MV-4-11 (cell line): ENCODE results near the gene DST.

Experiments
- DNase-seq: peaks from one replicate; lab custom pipeline; 2025; lab: John Stamatoyannopoulos, UW

The DST gene

GRCh38 chr6:56624046-56624727 lies 18.5 kb downstream of the DST start:
- DNase-seq, result no peak

- DNase-seq, result no peak
These were observed 22.3 kb downstream of the DST start for GRCh38 chr6:56620229-56620868.

- DNase-seq, result no peak
These were observed 24.6 kb downstream of the DST start for GRCh38 chr6:56618050-56618449.

GRCh38 chr6:56616967-56617366 lies 25.7 kb downstream of the DST start:
- no peak for DNase-seq

- no peak for DNase-seq
These were observed 29.3 kb downstream of the DST start for GRCh38 chr6:56613247-56613851.

GRCh38 chr6:56608332-56608731 lies 34.4 kb downstream of the DST start:
- no peak for DNase-seq

- DNase-seq, result no peak
These were observed 35.5 kb downstream of the DST start for GRCh38 chr6:56607111-56607752.

GRCh38 chr6:56605435-56605834 lies 37.3 kb downstream of the DST start:
- no peak for DNase-seq

GRCh38 chr6:56604186-56604585 lies 38.5 kb downstream of the DST start:
- DNase-seq, result no peak

GRCh38 chr6:56601390-56601789 lies 41.3 kb downstream of the DST start:
- no peak for DNase-seq

GRCh38 chr6:56595490-56596122 lies 47.1 kb downstream of the DST start:
- DNase-seq, result peak; percentile 74

GRCh38 chr6:56594699-56595098 lies 48.0 kb downstream of the DST start:
- no peak for DNase-seq

GRCh38 chr6:56593801-56594318 lies 48.8 kb downstream of the DST start:
- peak; percentile 91 for DNase-seq

- peak; percentile 55 for DNase-seq
These were observed 60.5 kb downstream of the DST start for GRCh38 chr6:56582236-56582635.

- no peak for DNase-seq
These were observed 61.3 kb downstream of the DST start for GRCh38 chr6:56581296-56581925.

GRCh38 chr6:56580271-56580670 lies 62.4 kb downstream of the DST start:
- DNase-seq, result no peak

- no peak for DNase-seq
These were observed 63.4 kb downstream of the DST start for GRCh38 chr6:56579155-56579851.

- DNase-seq, result no peak
These were observed 67.0 kb downstream of the DST start for GRCh38 chr6:56575736-56576135.

- DNase-seq, result no peak
These were observed 68.4 kb downstream of the DST start for GRCh38 chr6:56574292-56574691.

GRCh38 chr6:56573624-56574023 lies 69.1 kb downstream of the DST start:
- DNase-seq, result no peak

- no peak for DNase-seq
These were observed 69.8 kb downstream of the DST start for GRCh38 chr6:56572788-56573471.
